Activated naive CD4-positive, alpha-beta T cell treated with anti-CD3 and anti-CD28 coated beads for 36 hours (primary cell): ENCODE measurements around the gene GAB2. TPM values are rescaled to one million over a fixed set of nuclear protein-coding genes. Genes with fewer than 3 reads are reported as not detected.
"Not testable (repeated sequence)": the region's sequence is repeated elsewhere in the genome, so short reads cannot be mapped to it uniquely, and the experiment has no call there.

ENCODE experiments used
- CTCF ChIA-PET: fragments of 350-600 bp; sonication (Branson Sonifier 250); formaldehyde crosslinking; loops from one replicate; lab custom pipeline; 2021; ENCODE audit warnings: antibody characterized with exemption; lab: Charles Lee
- DNase-seq: peaks from one replicate; pipeline ENCODE4 v3.0.0-alpha.2; 2020
- H3K27ac Mint-ChIP-seq: one replicate; pipeline ENCODE4 v1.8.0; 2021; ENCODE audit warnings: mild to moderate bottlenecking, mixed read lengths
- H3K27me3 Mint-ChIP-seq: one replicate; pipeline ENCODE4 v1.8.0; 2021; ENCODE audit warnings: low read depth, mixed read lengths
- H3K36me3 Mint-ChIP-seq: one replicate; pipeline ENCODE4 v1.8.0; 2021; ENCODE audit warnings: low read depth, mixed read lengths
- H3K4me1 Mint-ChIP-seq: one replicate; pipeline ENCODE4 v1.8.0; 2021; ENCODE audit warnings: low read depth, mixed read lengths
- H3K4me3 Mint-ChIP-seq: one replicate; pipeline ENCODE4 v1.8.0; 2021; ENCODE audit warnings: mild to moderate bottlenecking, moderate library complexity, mixed read lengths
- H3K9me3 Mint-ChIP-seq: one replicate; pipeline ENCODE4 v1.8.0; 2021; ENCODE audit warnings: mixed read lengths
- intact Hi-C: fragments of 100-400 bp; cut with micrococcal nuclease; formaldehyde crosslinking; loops from one replicate; pipeline ENCODE4 v1.15.1; 2023
- total RNA-seq, 2 experiments: library from RNA; stranded (reverse); gene quantifications; one replicate each; pipeline ENCODE4 v1.2.3, GENCODE V29; 2021

The GAB2 gene
- total RNA-seq, 2 experiments from 2014 or later, result 1.6 to 2.7 TPM

DNA sequence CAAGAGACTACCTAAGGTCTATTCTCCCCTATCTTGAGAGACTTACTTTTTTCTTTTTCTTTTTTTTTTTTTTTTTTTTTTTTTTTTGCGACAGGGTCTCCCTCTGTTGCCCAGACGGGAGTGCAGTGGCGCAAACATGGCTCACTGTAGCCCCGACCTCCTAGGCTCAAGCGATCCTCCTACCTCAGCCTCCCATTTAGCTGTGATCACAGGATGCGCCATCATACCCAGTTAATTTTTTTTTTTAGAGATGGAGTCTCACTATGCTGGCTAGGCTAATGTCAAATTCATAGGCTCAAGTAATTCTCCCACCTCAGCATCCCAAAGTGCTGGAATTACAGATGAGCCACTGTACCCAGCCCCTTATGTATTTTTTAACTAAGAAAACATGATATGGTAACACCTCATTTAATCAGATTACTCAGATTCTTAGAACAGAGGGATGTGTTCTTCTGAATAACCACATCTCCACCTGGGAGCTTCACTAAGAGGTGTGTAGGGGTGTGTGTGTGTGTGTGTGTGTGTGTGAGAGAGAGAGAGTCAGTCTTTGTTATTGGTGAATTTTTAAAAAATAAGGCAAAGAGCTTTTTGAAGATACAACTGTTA lies 126.0 kb downstream of the GAB2 start:
- no peaks in the 10 kb centered on the region for H3K27me3 Mint-ChIP-seq
- peak overlapping the region; percentile 78 for H3K27ac Mint-ChIP-seq
- H3K9me3 Mint-ChIP-seq, result no peaks in the 10 kb centered on the region
- peaks cover 4% of the 10 kb centered on the region for H3K36me3 Mint-ChIP-seq
- CTCF ChIA-PET, result interaction anchor here (1.1 kb wide), 1 partner anchor 125 kb away, joined by 4 read pairs; no protein-coding TSS in a partner anchor
- H3K4me3 Mint-ChIP-seq, result no peak overlapping the region
- intact Hi-C loops, result loop anchor here (2.0 to 5.0 kb wide), 3 partner anchors 36 to 104 kb away; partner anchors contain the start of genes KCTD21 and USP35
- H3K4me1 Mint-ChIP-seq, result peaks cover 27% of the 10 kb centered on the region
- peak; percentile 33 for DNase-seq

DNA sequence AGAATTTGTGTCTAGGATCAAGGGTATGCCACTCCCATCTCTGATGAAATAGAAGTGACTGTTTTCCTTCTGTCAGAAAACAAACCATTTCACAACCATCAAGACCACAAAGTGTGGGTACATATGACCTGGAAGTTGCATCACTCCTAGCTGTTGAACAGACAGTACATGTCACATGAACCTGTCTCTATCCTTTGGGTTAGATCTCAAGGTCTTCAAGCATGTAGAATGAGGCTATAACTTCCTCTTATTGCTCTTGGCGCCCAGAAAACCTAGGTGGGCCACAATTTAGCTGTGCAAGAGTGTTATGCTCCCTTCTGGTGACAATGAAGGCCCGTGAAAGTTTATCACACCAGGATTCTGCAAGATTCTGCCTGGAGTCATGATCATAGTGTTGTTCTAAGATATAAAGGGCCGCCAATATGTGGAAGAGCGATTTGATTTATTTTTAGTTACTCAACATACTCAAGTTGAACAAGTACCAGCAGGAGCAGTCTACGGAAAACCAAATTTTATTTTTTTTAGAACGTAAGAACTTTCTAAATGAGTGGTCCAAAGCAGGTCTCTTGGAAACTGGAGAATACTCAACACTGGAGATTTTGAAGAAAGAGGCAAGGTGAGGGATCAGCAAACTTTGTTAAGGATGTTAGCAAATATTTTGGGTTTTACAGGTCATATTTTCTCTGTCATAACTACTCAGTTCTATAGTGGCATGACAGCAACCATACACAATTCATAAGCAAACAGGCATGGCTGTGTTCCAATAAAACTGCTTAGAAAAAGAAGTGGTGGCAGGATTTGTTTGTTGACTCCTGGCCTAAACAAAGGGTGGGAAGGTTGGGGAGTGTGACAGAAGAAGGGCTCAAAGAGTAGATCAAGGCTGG lies 127.1 kb downstream of the GAB2 start:
- Mint-ChIP-seq H3K27me3 (no peaks in the 10 kb centered on the region), H3K27ac (peak overlapping the region; percentile 63), H3K4me1 (peaks cover 27% of the 10 kb centered on the region), H3K4me3 (no peak overlapping the region), H3K36me3 (peaks cover 4% of the 10 kb centered on the region), H3K9me3 (no peaks in the 10 kb centered on the region)
- peak; percentile 45 for DNase-seq
- intact Hi-C loops, result loop anchor here (2.0 to 5.0 kb wide), 3 partner anchors 37 to 103 kb away; partner anchors contain the start of genes KCTD21 and USP35
- CTCF ChIA-PET, result no interaction called here

DNA sequence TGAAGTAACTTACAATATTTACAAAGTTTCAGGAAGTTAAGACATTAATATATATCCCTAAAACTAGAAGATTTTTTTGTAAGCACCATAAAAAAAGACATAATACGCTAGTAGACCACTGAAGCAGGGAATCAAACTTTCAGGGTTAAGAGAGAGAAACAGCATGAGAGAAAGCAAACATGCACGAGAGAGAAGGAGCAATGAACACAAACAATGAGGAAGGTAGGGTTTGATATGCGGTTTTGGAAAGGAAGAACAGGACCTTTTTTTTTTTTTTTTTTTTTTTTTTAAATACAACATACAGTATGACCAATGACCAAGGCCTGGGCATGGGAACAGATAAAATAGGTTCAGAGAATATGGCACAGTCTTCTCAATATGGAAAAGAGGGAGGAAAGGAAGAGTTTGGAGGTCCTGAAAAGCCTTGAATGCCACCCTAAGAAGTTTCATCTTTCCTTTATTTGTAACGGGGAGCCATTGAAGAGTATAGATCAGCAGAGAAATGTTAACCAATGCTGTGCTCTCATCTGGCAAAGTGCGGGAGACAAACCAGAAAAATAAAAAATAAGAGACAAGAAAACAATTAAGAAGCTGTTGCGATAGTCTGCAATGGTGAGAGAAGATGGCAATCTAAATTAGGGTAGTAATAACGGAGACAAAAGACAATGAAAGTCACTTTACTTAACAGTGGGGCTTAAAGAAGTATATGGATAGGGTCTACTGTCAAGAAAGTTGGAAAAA lies 127.9 kb downstream of the GAB2 start:
- peak overlapping the region; percentile 38 for H3K27ac Mint-ChIP-seq
- CTCF ChIA-PET, result no interaction called here
- peaks cover 4% of the 10 kb centered on the region for H3K36me3 Mint-ChIP-seq

DNA sequence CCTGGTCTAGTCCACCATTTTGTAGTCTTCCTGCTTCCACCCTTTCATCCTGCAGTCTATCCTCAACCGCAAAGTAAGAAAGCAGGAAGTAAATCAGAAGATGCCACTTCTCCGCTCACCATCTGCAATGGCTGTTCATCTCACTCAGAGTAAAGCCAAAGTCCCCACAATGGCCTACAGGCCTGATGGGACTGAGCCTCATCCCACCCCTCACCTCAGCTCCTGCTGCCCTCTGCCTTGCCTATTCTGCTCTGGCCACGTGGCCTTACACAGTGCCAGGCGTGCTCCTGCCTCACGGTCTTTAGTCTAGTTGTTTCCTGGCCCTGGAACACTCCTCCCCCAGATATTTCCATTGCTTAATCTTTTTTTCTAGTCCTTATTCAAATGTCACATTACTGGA lies 133.4 kb downstream of the GAB2 start:
- H3K27me3 Mint-ChIP-seq, result no peaks in the 10 kb centered on the region
- intact Hi-C loops, result no loop called here
- H3K9me3 Mint-ChIP-seq, result no peaks in the 10 kb centered on the region
- no peak overlapping the region for H3K27ac Mint-ChIP-seq
- CTCF ChIA-PET, result interaction anchor here (0.6 kb wide), 1 partner anchor 27 kb away, joined by 3 read pairs; no protein-coding TSS in a partner anchor
- H3K4me1 Mint-ChIP-seq, result no peaks in the 10 kb centered on the region
- H3K36me3 Mint-ChIP-seq, result no peaks in the 10 kb centered on the region
- DNase-seq, result no peak
- H3K4me3 Mint-ChIP-seq, result no peak overlapping the region

More for the DNA sequence above, 127.9 kb downstream of the GAB2 start:
- DNase-seq, result no peak
- H3K9me3 Mint-ChIP-seq, result no peaks in the 10 kb centered on the region
- intact Hi-C loops, result loop anchor here (2.0 to 5.0 kb wide), 3 partner anchors 38 to 102 kb away; partner anchors contain the start of genes KCTD21 and USP35
- peaks cover 27% of the 10 kb centered on the region for H3K4me1 Mint-ChIP-seq
- H3K4me3 Mint-ChIP-seq, result no peak overlapping the region
- no peaks in the 10 kb centered on the region for H3K27me3 Mint-ChIP-seq

DNA sequence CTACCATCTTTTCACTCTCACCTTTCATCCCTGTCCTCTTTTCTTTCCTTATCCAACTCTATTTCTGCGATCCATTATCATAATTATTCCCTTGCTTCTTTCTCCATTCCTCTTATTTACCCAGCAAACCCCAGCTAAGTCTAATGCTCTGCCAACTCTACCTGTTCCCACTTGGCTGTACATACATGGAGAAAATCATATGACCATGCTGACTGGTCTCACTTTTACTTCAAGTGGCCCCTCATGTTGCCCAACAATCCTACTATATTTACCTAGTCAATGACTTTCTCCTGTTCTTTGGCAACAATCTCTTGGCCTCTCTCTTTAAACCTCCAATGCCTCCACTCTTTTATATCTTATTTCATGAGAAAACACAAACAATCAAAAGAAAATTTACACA lies 134.8 kb downstream of the GAB2 start:
- intact Hi-C loops, result no loop called here
- DNase-seq, result no peak
- CTCF ChIA-PET, result no interaction called here
- H3K9me3 Mint-ChIP-seq, result no peaks in the 10 kb centered on the region
- H3K27me3 Mint-ChIP-seq, result no peaks in the 10 kb centered on the region
- no peak overlapping the region for H3K27ac Mint-ChIP-seq
- H3K36me3 Mint-ChIP-seq, result no peaks in the 10 kb centered on the region
- no peaks in the 10 kb centered on the region for H3K4me1 Mint-ChIP-seq
- no peak overlapping the region for H3K4me3 Mint-ChIP-seq

DNA sequence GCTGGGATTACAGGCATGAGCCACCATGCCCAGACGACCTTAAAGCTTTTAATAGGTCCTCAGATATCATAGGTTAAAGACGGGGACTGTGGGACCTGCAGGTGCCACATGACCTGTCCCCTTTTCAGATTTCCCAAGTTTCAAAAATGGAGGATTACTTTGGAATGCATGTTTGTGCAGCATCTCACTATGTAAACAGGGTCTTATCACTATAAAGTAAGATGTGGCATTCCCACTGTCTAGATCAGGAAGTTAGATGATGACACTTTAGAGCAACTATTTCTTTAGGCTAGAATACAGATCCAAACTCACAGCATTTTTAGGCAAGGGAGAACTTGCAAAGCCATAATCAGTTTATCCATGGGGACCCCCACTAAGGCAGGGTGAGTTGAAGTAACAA lies 136.1 kb downstream of the GAB2 start:
- CTCF ChIA-PET, result interaction anchor here (0.7 kb wide), 1 partner anchor 61 kb away, joined by 5 read pairs; no protein-coding TSS in a partner anchor
- Mint-ChIP-seq H3K9me3 (no peaks in the 10 kb centered on the region), H3K4me3 (no peak overlapping the region), H3K27ac (no peak overlapping the region), H3K36me3 (no peaks in the 10 kb centered on the region), H3K27me3 (no peaks in the 10 kb centered on the region), H3K4me1 (peaks cover 2% of the 10 kb centered on the region)
- intact Hi-C loops, result no loop called here
- DNase-seq, result no peak

DNA sequence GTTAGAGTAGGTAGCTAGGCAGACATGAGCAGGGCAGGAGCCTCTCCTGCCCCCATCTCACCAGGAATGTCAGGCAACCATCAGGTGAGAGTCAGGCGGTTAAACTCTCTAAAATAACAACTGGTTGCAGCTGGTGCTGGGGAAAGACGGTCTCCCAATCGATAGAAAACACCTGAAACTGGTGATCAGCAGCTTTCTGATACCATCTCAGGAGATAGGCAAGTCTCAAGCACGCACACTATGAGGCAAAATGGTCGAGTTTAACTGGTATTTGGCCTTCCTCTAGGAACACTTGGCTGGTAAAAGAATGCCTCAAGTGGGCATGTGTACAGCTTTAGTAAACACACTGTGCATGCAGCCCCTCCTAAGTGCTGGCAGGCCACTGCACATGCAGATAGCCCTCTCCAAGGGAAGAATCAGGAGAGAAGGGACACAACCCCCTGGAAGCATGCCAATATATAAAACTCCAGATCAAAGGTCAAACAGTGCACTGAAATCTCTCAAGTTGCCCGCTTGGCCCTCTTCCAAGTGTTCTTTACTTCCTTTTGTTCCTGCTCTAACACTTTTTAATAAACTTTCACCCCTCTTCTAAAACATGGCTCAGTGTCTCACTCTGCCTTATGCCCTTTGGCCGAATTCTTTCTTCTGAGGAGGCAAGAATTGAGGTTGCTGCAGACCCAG lies 140.2 kb downstream of the GAB2 start:
- Mint-ChIP-seq H3K9me3 (peaks cover 10% of the 10 kb centered on the region), H3K27me3 (no peaks in the 10 kb centered on the region), H3K4me1 (peaks cover 2% of the 10 kb centered on the region), H3K27ac (no peak overlapping the region), H3K4me3 (no peak overlapping the region), H3K36me3 (peaks cover 3% of the 10 kb centered on the region)
- intact Hi-C loops, result no loop called here
- no peak for DNase-seq
- CTCF ChIA-PET, result interaction anchor here (0.6 to 1.4 kb wide), 2 partner anchors 49 to 613 kb away, joined by 3 to 4 read pairs; no protein-coding TSS in a partner anchor

DNA sequence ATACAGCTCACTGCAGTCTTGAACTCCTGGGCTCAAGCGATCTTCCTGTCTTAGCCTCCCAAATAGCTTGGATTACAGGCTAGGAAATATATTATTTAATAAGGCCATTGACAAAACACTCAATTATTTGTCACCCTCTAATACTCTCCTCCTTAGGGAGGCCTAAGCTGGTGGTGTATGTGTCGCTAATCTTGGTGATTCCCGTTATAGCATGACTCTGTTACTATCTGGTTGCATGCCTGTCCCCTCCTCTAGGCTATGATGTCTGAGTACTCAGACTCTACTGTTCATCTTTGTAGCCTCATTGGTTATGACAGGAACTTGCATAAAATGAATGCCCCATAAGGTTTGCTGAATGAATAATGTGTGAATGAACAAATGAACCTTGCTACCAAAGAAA lies 141.3 kb downstream of the GAB2 start:
- CTCF ChIA-PET, result no interaction called here
- H3K27me3 Mint-ChIP-seq, result no peaks in the 10 kb centered on the region
- peaks cover 2% of the 10 kb centered on the region for H3K4me1 Mint-ChIP-seq
- DNase-seq, result no peak
- intact Hi-C loops, result no loop called here
- no peak overlapping the region for H3K27ac Mint-ChIP-seq
- no peak overlapping the region for H3K4me3 Mint-ChIP-seq
- peaks cover 10% of the 10 kb centered on the region for H3K36me3 Mint-ChIP-seq
- H3K9me3 Mint-ChIP-seq, result peaks cover 17% of the 10 kb centered on the region

DNA sequence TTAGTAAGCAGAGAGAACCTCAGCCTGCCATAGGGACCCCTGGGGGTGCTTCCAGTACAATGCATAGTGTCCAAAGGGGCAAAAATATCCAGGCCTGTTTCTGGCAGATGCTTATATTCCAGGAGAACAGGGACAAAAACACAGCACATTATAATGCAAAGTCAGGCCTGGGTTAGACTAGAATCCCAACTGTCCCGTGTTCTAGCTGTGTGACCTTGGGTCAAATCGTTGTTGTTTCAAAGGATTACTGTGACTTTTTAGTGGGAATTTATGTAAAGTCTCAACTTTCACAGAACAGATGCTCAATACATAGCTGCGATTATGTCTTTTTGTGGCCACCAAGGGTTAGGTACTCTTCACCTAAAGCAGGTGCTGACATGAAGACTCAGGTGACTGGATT lies 142.9 kb downstream of the GAB2 start:
- Mint-ChIP-seq H3K27me3 (no peaks in the 10 kb centered on the region), H3K27ac (no peak overlapping the region), H3K9me3 (peaks cover 17% of the 10 kb centered on the region), H3K4me3 (no peak overlapping the region), H3K36me3 (peaks cover 10% of the 10 kb centered on the region), H3K4me1 (peaks cover 2% of the 10 kb centered on the region)
- no peak for DNase-seq
- CTCF ChIA-PET, result no interaction called here
- intact Hi-C loops, result no loop called here

DNA sequence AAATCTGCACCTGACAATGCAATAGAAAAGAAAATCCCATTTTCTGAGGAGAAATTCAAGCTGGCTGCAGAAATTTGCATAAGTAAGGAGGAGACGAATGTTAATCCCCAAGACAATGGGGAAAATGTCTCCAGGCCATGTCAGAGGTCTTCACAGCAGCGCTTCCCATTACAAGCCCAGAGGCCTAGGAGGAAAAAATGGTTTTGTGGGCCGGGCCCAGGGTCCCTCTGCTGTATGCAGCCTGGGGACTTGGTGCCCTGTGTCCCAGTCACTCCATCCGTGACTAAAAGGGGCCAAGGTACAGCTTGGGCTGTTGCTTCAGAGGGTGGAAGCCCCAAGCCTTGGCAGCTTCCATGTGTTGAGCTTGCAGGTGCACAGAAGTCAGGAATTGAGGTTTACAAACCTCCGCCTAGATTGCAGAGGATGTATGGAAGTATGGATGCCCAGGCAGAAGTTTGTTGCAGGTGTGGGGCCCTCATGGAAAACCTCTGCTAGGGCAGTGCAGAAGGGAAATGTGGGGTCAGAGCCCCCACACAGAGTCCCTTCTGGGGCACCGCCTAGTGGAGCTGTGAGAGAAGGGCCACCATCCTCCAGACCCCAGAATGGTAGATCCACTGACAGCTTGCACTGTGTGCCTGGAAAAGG lies 144.9 kb downstream of the GAB2 start:
- H3K36me3 Mint-ChIP-seq, H3K27me3 Mint-ChIP-seq, H3K27ac Mint-ChIP-seq, DNase-seq, intact Hi-C loops, H3K4me3 Mint-ChIP-seq, H3K4me1 Mint-ChIP-seq, CTCF ChIA-PET: not testable (repeated sequence)
- peaks cover 17% of the 10 kb centered on the region for H3K9me3 Mint-ChIP-seq

DNA sequence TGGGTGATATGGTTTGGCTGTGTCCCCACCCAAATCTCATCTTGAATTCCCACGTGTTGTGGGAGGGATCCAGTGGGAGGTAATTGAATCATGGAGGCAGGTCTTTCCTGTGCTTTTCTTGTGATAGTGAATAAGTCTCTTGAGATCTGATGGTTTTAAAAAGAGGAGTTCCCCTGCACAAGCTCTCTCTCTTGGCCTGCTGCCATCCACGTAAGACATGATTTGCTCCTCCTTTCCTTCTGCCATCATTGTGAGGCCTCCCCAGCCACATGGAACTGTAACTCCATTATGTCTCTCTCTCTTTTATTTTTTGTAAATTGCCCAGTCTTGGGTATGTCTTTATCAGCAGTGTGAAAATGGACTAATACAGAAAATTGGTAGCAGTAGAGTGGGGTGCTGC lies 145.8 kb downstream of the GAB2 start:
- CTCF ChIA-PET, result not testable (repeated sequence)

More for the DNA sequence above, 145.8 kb downstream of the GAB2 start:
- DNase-seq, H3K4me3 Mint-ChIP-seq, H3K36me3 Mint-ChIP-seq, H3K27ac Mint-ChIP-seq, H3K4me1 Mint-ChIP-seq, intact Hi-C loops, H3K27me3 Mint-ChIP-seq: not testable (repeated sequence)
- H3K9me3 Mint-ChIP-seq, result peaks cover 17% of the 10 kb centered on the region
